Type B pancreatic cell (in vitro differentiated cells): ENCODE data around the gene OR10X1. TPM values are rescaled to one million over a fixed set of nuclear protein-coding genes. Genes with fewer than 3 reads are reported as not detected.

Experiments used
- DNase-seq: peaks from one replicate; pipeline ENCODE4 v3.0.0; 2021; ENCODE audit warnings: mixed read lengths; ENCODE audit not compliant: unreplicated experiment; ENCODE audit errors: extremely low spot score
- H3K27ac Mint-ChIP-seq: 2 replicates; pipeline ENCODE4 v1.8.0; 2021; ENCODE audit warnings: mild to moderate bottlenecking, mixed read lengths
- H3K27me3 Mint-ChIP-seq: 2 replicates; pipeline ENCODE4 v1.8.0; 2021; ENCODE audit warnings: mixed read lengths
- H3K36me3 Mint-ChIP-seq: 2 replicates; pipeline ENCODE4 v1.8.0; 2021; ENCODE audit warnings: mixed read lengths
- H3K4me1 Mint-ChIP-seq: one replicate; pipeline ENCODE4 v1.8.0; 2021; ENCODE audit warnings: mixed read lengths; ENCODE audit not compliant: unreplicated experiment
- H3K4me3 Mint-ChIP-seq: 2 replicates; pipeline ENCODE4 v1.8.0; 2021; ENCODE audit warnings: mild to moderate bottlenecking, mixed read lengths
- H3K9me3 Mint-ChIP-seq: 2 replicates; pipeline ENCODE4 v1.8.0; 2021; ENCODE audit warnings: mixed read lengths
- CTCF ChIP-seq: fragments of 200-600 bp; sonication (generic); conservative IDR thresholded peaks from 2 replicates; pipeline ENCODE4 v1.5.0; 2021; ENCODE audit warnings: antibody characterized with exemption, mild to moderate bottlenecking
- total RNA-seq: library from RNA; stranded (reverse); gene quantifications from 2 replicates; pipeline ENCODE4 v1.2.1, GENCODE V29; 2021; ENCODE audit warnings: low replicate concordance

OR10X1 gene
- total RNA-seq, 1 donor from 2014 or later, result not detected

DNA sequence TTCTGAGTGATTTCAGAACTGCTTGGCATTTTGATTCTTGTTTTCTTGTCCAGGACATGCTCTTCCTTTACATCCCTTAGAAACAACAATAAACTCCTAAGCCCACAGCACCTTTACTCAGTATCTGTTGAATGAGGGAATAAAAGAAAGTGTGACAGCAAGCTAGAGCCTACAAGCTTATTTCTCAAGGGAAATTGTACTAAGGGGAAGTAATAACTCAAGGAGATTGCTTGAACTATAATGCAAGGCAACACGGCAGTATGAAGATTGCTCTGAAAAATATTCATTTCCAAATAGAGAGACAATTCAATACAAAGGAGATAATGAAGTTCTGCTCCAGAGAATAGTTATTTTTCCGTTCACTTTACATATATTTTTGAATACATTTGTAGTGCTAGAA lies 15.8 kb downstream of the OR10X1 start:
- H3K9me3 Mint-ChIP-seq, result no peaks in the 10 kb centered on the region
- H3K36me3 Mint-ChIP-seq, result no peaks in the 10 kb centered on the region
- no peaks in the 10 kb centered on the region for H3K4me1 Mint-ChIP-seq
- H3K4me3 Mint-ChIP-seq, result no peak overlapping the region
- no peak for TF ChIP-seq CTCF
- H3K27ac Mint-ChIP-seq, result no peak overlapping the region
- H3K27me3 Mint-ChIP-seq, result peaks cover 7% of the 10 kb centered on the region
- DNase-seq, result no peak

GRCh38 chr1:158559696-158560095 lies 20.0 kb downstream of the OR10X1 start:
- DNase-seq, result no peak
- H3K4me3 Mint-ChIP-seq, result no peak overlapping the region
- H3K36me3 Mint-ChIP-seq, result no peaks in the 10 kb centered on the region
- no peak for TF ChIP-seq CTCF
- no peaks in the 10 kb centered on the region for H3K9me3 Mint-ChIP-seq
- no peak overlapping the region for H3K27ac Mint-ChIP-seq
- peaks cover 3% of the 10 kb centered on the region for H3K27me3 Mint-ChIP-seq
- H3K4me1 Mint-ChIP-seq, result no peaks in the 10 kb centered on the region

- no peak for TF ChIP-seq CTCF
- H3K4me3 Mint-ChIP-seq, result no peak within 1 kb of the TSS
- H3K9me3 Mint-ChIP-seq, result no peaks in the 10 kb centered on the region
- no peak within 1 kb of the TSS for H3K27ac Mint-ChIP-seq
- no peak for DNase-seq
- no peaks in the 10 kb centered on the region for H3K36me3 Mint-ChIP-seq
- no peaks in the 10 kb centered on the region for H3K4me1 Mint-ChIP-seq
- no peaks in the 10 kb centered on the region for H3K27me3 Mint-ChIP-seq
Measured at GRCh38 chr1:158554352-158554751, 25.3 kb downstream of the OR10X1 start, which contains the start of gene OR6Y1. OR6Y1 (minus strand) TSS chr1:158554405; CDS start chr1:158548105, 6,300 bp downstream.

- Mint-ChIP-seq H3K36me3 (no peaks in the 10 kb centered on the region), H3K27ac (no peak overlapping the region), H3K9me3 (no peaks in the 10 kb centered on the region), H3K4me1 (no peaks in the 10 kb centered on the region), H3K27me3 (no peaks in the 10 kb centered on the region), H3K4me3 (no peak overlapping the region)
- no peak for DNase-seq
- TF ChIP-seq CTCF, result no peak
Measured at GRCh38 chr1:158552296-158552695, 27.4 kb downstream of the OR10X1 start.

DNA sequence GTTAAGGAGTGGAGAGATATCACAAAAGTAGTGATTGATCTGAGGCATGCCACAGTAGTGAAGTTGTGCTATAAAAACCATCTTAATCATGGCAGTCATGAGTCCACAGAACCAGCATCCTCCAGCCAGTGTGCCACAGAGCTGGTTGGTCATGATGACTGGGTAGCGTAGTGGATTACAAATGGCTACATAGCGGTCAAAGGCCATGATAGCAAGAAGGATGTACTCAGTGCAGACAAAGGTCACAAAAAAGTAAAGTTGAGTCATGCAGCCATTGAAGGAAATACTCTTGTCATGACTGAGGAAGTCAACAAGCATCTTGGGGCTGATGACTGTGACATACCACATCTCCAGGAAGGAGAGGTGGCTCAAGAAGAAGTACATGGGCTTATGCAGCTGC lies 32.2 kb downstream of the OR10X1 start:
- no peak overlapping the region for H3K27ac Mint-ChIP-seq
- H3K4me3 Mint-ChIP-seq, result no peak overlapping the region
- H3K4me1 Mint-ChIP-seq, result no peaks in the 10 kb centered on the region
- no peaks in the 10 kb centered on the region for H3K9me3 Mint-ChIP-seq
- no peaks in the 10 kb centered on the region for H3K27me3 Mint-ChIP-seq
- H3K36me3 Mint-ChIP-seq, result no peaks in the 10 kb centered on the region
- no peak for DNase-seq
- TF ChIP-seq CTCF, result no peak

DNA sequence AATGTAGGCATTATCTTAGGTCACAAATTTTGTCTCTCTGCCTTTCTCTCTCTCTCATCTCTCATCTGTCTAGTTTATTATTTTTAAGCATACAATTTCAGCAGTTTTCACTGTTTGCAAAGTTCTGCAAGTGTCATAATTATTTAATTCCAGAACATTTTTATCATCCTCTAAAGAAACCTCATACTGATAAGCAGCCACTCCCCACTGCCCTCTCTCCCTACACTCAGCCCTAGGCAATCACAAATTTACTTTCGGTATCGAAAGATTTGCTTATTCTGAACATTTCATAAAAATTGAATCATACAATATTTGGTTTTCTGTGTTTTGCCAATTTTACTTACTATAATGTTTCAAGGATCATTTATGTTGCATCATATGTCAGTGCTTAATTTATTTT lies 42.1 kb downstream of the OR10X1 start:
- DNase-seq, result no peak
- H3K9me3 Mint-ChIP-seq, result no peaks in the 10 kb centered on the region
- H3K27ac Mint-ChIP-seq, result no peak overlapping the region
- H3K4me3 Mint-ChIP-seq, result no peak overlapping the region
- H3K36me3 Mint-ChIP-seq, result no peaks in the 10 kb centered on the region
- no peaks in the 10 kb centered on the region for H3K4me1 Mint-ChIP-seq
- no peak for TF ChIP-seq CTCF
- no peaks in the 10 kb centered on the region for H3K27me3 Mint-ChIP-seq
